CD4-positive, alpha-beta T cell (primary cell): ENCODE measurements around the gene COL4A6. TPM values are rescaled to one million over a fixed set of nuclear protein-coding genes. Genes with fewer than 3 reads are reported as not detected.

Experiments used
- ATAC-seq: fragments of 200-7000 bp; cut with Tn5 transposase; one replicate; pipeline ENCODE4 v1.10.0; 2022; ENCODE audit warnings: mild to moderate bottlenecking; ENCODE audit not compliant: poor library complexity
- CTCF ChIA-PET: fragments of 350-600 bp; sonication (Branson Sonifier 250); formaldehyde crosslinking; loops from one replicate; lab custom pipeline; 2021; ENCODE audit warnings: antibody characterized with exemption, inconsistent platforms; lab: Charles Lee
- POLR2A ChIA-PET: fragments of 350-600 bp; sonication (Branson Sonifier 250); formaldehyde crosslinking; loops from one replicate; lab custom pipeline; 2021; ENCODE audit warnings: antibody characterized with exemption, inconsistent platforms; lab: Charles Lee
- DNase-seq, 14 experiments: peaks; one replicate each; pipeline ENCODE4 v3.0.0-alpha.2; 2013 to 2020; ENCODE audit warnings: mixed read lengths in 2 of 14
- H3K27ac ChIP-seq, 2 donors: one replicate each; pipeline versions ENCODE4 v1.5.1 to v1.7.0; 2013; ENCODE audit warnings: low read length in 2 of 2, low read depth in 1 of 2, mild to moderate bottlenecking in 1 of 2
- H3K27me3 ChIP-seq, 2 experiments: 1 replicate in 1 of 2; 2 replicates in 1 of 2; pipeline versions ENCODE4 v1.6.1 to v1.7.0; 2013; ENCODE audit warnings: low read length in 2 of 2, control low read depth in 1 of 2, mild to moderate bottlenecking in 1 of 2, moderate library complexity in 1 of 2; ENCODE audit not compliant: insufficient read depth in 2 of 2, control insufficient read depth in 1 of 2
- H3K36me3 ChIP-seq: one replicate; pipeline ENCODE4 v1.6.1; 2013; ENCODE audit warnings: low read length, control low read depth; ENCODE audit not compliant: insufficient read depth
- H3K4me1 ChIP-seq: one replicate; pipeline ENCODE4 v1.6.1; 2013; ENCODE audit warnings: low read length, control low read depth; ENCODE audit not compliant: insufficient read depth
- H3K4me3 ChIP-seq: one replicate; pipeline ENCODE4 v1.5.1; 2013; ENCODE audit warnings: mild to moderate bottlenecking, low read length, moderate library complexity
- H3K9me3 ChIP-seq, 2 experiments: 1 replicate in 1 of 2; 2 replicates in 1 of 2; pipeline versions ENCODE4 v1.6.1 to v1.7.0; 2013; ENCODE audit warnings: low read length in 2 of 2, mild to moderate bottlenecking in 2 of 2, control low read depth in 1 of 2, moderate library complexity in 1 of 2; ENCODE audit not compliant: control insufficient read depth in 1 of 2, insufficient read depth in 1 of 2
- H3K27ac Mint-ChIP-seq: one replicate; pipeline ENCODE4 v1.8.0; 2020; ENCODE audit warnings: mixed read lengths
- H3K27me3 Mint-ChIP-seq: one replicate; pipeline ENCODE4 v1.8.0; 2021; ENCODE audit warnings: mixed read lengths
- H3K36me3 Mint-ChIP-seq: one replicate; pipeline ENCODE4 v1.8.0; 2021; ENCODE audit warnings: low read depth, mixed read lengths
- H3K4me1 Mint-ChIP-seq: one replicate; pipeline ENCODE4 v1.8.0; 2021; ENCODE audit warnings: low read depth, mixed read lengths
- H3K4me3 Mint-ChIP-seq: one replicate; pipeline ENCODE4 v1.8.0; 2020; ENCODE audit warnings: mild to moderate bottlenecking, mixed read lengths
- H3K9me3 Mint-ChIP-seq: one replicate; pipeline ENCODE4 v1.8.0; 2020; ENCODE audit warnings: mixed read lengths
- intact Hi-C, 2 experiments: fragments of 100-400 bp; cut with DNase I in 1 of 2; cut with micrococcal nuclease in 1 of 2; formaldehyde crosslinking; loops; one replicate each; pipeline versions ENCODE4 v1.15.1 to v1.9.0; 2023 to 2025; cut with DNase I, micrococcal nuclease
- total RNA-seq, 174 experiments: library from RNA in 2 of 174; stranded (reverse) in 2 of 174; gene quantifications; one replicate each; pipeline ENCODE4 v1.2.3 and lab custom pipeline; 2021 to 2026
- TF ChIP-seq, protein P1 (sequence below): fragments of 200-600 bp; IDR thresholded peaks from one replicate; pipeline ENCODE4 v1.8.0; 2022; ENCODE audit warnings: antibody characterized with exemption, mild to moderate bottlenecking

The COL4A6 gene
- total RNA-seq, 2 experiments from 2014 or later, result not detected

DNA sequence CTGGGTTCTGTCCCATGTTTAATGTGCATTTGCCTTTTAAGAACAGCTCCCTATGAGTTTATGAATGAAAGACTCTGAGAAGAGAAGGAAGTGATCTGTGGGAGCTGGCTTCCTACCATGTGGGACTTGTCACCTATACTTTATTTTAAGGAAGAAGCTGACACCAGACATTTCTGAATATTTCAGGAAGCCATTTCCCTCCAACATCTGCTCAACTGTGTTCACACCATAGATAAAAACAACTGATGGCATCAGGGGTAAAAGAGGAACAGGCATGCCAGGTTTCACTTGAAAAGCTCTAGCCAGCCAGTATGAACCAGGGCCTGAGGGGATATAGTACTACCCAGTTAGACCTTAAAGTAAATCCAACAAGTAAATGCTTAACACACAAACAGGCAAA is 116.0 kb downstream of the COL4A6 start:
- POLR2A ChIA-PET, result no interaction called here
- H3K4me1 Mint-ChIP-seq, result no peaks in the 10 kb centered on the region
- TF ChIP-seq, protein P1, sequence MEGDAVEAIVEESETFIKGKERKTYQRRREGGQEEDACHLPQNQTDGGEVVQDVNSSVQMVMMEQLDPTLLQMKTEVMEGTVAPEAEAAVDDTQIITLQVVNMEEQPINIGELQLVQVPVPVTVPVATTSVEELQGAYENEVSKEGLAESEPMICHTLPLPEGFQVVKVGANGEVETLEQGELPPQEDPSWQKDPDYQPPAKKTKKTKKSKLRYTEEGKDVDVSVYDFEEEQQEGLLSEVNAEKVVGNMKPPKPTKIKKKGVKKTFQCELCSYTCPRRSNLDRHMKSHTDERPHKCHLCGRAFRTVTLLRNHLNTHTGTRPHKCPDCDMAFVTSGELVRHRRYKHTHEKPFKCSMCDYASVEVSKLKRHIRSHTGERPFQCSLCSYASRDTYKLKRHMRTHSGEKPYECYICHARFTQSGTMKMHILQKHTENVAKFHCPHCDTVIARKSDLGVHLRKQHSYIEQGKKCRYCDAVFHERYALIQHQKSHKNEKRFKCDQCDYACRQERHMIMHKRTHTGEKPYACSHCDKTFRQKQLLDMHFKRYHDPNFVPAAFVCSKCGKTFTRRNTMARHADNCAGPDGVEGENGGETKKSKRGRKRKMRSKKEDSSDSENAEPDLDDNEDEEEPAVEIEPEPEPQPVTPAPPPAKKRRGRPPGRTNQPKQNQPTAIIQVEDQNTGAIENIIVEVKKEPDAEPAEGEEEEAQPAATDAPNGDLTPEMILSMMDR, result no peak
- H3K27me3 ChIP-seq, result no peaks in the 10 kb centered on the region
- no peaks in the 10 kb centered on the region for H3K9me3 Mint-ChIP-seq
- no peaks in the 10 kb centered on the region for H3K4me1 ChIP-seq
- peaks cover 6% of the 10 kb centered on the region for H3K27me3 Mint-ChIP-seq
- no peak overlapping the region for H3K27ac ChIP-seq
- no peaks in the 10 kb centered on the region for H3K36me3 Mint-ChIP-seq
- no peak overlapping the region for H3K4me3 Mint-ChIP-seq
- H3K4me3 ChIP-seq, result no peak overlapping the region
- intact Hi-C loops, result no loop called here
- DNase-seq (no peak), ATAC-seq (no peak)
- no peaks in the 10 kb centered on the region for H3K36me3 ChIP-seq
- CTCF ChIA-PET, result no interaction called here
- H3K9me3 ChIP-seq, result no peaks in the 10 kb centered on the region
- no peak overlapping the region for H3K27ac Mint-ChIP-seq

DNA sequence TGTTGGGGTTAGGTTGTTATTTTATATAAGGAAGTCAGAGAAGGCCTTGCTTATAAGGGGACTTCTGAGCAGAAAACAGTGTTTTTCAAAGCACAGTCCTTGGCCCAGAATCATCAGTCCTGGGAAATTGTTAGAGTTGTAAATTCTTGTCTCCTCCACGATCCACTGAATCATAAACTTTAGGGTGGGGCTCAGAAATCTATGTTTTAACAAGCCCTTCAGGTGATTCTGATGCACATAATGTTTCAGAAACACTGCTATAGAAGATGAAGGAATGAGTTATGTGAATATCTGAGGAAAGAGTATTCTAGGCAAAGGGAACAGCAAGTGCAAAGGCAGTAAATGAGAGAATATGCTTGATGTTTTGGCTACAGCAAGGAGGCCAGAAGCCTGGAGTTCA is 121.8 kb downstream of the COL4A6 start:
- no peaks in the 10 kb centered on the region for H3K36me3 ChIP-seq
- no peaks in the 10 kb centered on the region for H3K9me3 Mint-ChIP-seq
- no peak for DNase-seq
- no peak for ATAC-seq
- ChIA-PET POLR2A (no interaction called here), CTCF (no interaction called here)
- H3K4me1 ChIP-seq, result no peaks in the 10 kb centered on the region
- peaks cover 6% of the 10 kb centered on the region for H3K27me3 Mint-ChIP-seq
- H3K4me3 ChIP-seq, result no peak overlapping the region
- H3K36me3 Mint-ChIP-seq, result no peaks in the 10 kb centered on the region
- intact Hi-C loops, result no loop called here
- no peaks in the 10 kb centered on the region for H3K9me3 ChIP-seq
- H3K4me1 Mint-ChIP-seq, result no peaks in the 10 kb centered on the region
- H3K27ac ChIP-seq, result no peak overlapping the region
- TF ChIP-seq, protein P1, result no peak
- no peaks in the 10 kb centered on the region for H3K27me3 ChIP-seq
- H3K4me3 Mint-ChIP-seq, result no peak overlapping the region
- H3K27ac Mint-ChIP-seq, result no peak overlapping the region

DNA sequence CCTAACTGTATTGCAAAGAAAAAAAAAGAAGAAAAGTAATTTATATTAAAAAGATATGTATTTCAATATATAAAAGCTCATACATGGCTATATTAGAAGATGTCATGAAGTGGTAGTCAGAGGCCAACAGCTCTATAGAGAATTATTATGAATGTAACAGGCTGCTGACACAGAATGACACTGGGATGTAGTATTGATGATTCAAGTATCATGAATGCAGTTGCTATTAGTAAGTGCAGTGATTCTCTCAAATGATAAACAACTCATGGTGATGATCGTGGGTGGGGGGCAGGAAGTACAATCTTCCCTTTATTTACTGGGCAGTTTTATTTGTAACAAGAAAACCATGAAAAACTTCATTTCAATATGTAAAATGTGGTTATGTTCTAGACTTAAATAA is 124.6 kb downstream of the COL4A6 start:
- CTCF ChIA-PET, result no interaction called here
- ATAC-seq (no peak), DNase-seq (no peak)
- no peaks in the 10 kb centered on the region for H3K4me1 Mint-ChIP-seq
- Histone ChIP-seq H3K27ac (no peak overlapping the region), H3K36me3 (no peaks in the 10 kb centered on the region), H3K4me1 (no peaks in the 10 kb centered on the region), H3K4me3 (no peak overlapping the region), H3K27me3 (no peaks in the 10 kb centered on the region), H3K9me3 (no peaks in the 10 kb centered on the region)
- no peak overlapping the region for H3K27ac Mint-ChIP-seq
- TF ChIP-seq, protein P1, result no peak
- POLR2A ChIA-PET, result no interaction called here
- no peaks in the 10 kb centered on the region for H3K36me3 Mint-ChIP-seq
- intact Hi-C loops, result no loop called here
- no peak overlapping the region for H3K4me3 Mint-ChIP-seq
- H3K9me3 Mint-ChIP-seq, result no peaks in the 10 kb centered on the region
- H3K27me3 Mint-ChIP-seq, result peaks cover 6% of the 10 kb centered on the region
